IMR-90 (cell line): ENCODE results near the gene PRAMEF8. TPM values are rescaled to one million over a fixed set of nuclear protein-coding genes. Genes with fewer than 3 reads are reported as not detected.
"Not testable (repeated sequence)": the region's sequence is repeated elsewhere in the genome, so short reads cannot be mapped to it uniquely, and the experiment has no call there.

Experiments
- ATAC-seq: fragments of 200-7000 bp; cut with Tn5 transposase; 2 replicates; pipeline ENCODE4 v1.9.1; 2020; ENCODE audit warnings: low read depth, mild to moderate bottlenecking, moderate library complexity
- Bru-seq: library from RNA; stranded (reverse); fragments of 400-500 nt; gene quantifications from one replicate; lab custom pipeline; 2021; lab: Mats Ljungman, UMichigan
- BruChase-seq, 2 experiments: library from RNA; stranded (reverse); fragments of 400-500 nt; gene quantifications; one replicate each; lab custom pipeline; 2021; lab: Mats Ljungman, UMichigan
- BruUV-seq: library from RNA; stranded (reverse); fragments of 400-500 nt; replicated peaks from 2 replicates; lab custom pipeline; 2021; lab: Mats Ljungman, UMichigan
- CTCF ChIA-PET: fragments of 300-600 bp; formaldehyde crosslinking; extraction: SDS; loops from one replicate; lab custom pipeline; 2021; ENCODE audit warnings: antibody characterized with exemption; lab: Yijun Ruan, JAX
- POLR2A ChIA-PET: fragments of 300-600 bp; sonication (Branson Sonifier 250); formaldehyde crosslinking; loops from one replicate; lab custom pipeline; 2022; ENCODE audit warnings: antibody characterized with exemption; ENCODE audit not compliant: unreplicated experiment; lab: Charles Lee
- DNase-seq: peaks from one replicate; pipeline ENCODE4 v3.0.0; 2013
- H2AFZ ChIP-seq: replicated peaks from 2 replicates; pipeline ENCODE3; 2013; ENCODE audit warnings: low read length, mild to moderate bottlenecking; ENCODE audit not compliant: poor library complexity
- H2AK5ac ChIP-seq: 2 replicates; pipeline ENCODE4 v1.6.1; 2013; ENCODE audit warnings: low read depth, low read length, inconsistent platforms
- H2AK9ac ChIP-seq: replicated peaks from 2 replicates; pipeline ENCODE3; 2013; ENCODE audit warnings: mild to moderate bottlenecking, low read depth, low read length, moderate library complexity; ENCODE audit not compliant: poor library complexity
- H2BK120ac ChIP-seq: 2 replicates; pipeline ENCODE4 v1.6.1; 2013; ENCODE audit warnings: low read depth, low read length, inconsistent platforms
- H2BK15ac ChIP-seq: 3 replicates; pipeline ENCODE4 v1.6.1; 2013; ENCODE audit warnings: low read depth, low read length, inconsistent platforms
- H2BK20ac ChIP-seq: 2 replicates; pipeline ENCODE4 v1.6.1; 2013; ENCODE audit warnings: low read depth, mild to moderate bottlenecking, inconsistent platforms, low read length, moderate library complexity
- H2BK5ac ChIP-seq: 2 replicates; pipeline ENCODE4 v1.6.1; 2013; ENCODE audit warnings: mild to moderate bottlenecking, low read depth, low read length, inconsistent platforms; ENCODE audit not compliant: poor library complexity, severe bottlenecking
- H3K14ac ChIP-seq: replicated peaks from 2 replicates; pipeline ENCODE4 v1.6.1; 2013; ENCODE audit warnings: low read depth, low read length, inconsistent platforms
- H3K18ac ChIP-seq: 2 replicates; pipeline ENCODE4 v1.6.1; 2013; ENCODE audit warnings: low read depth, low read length, control low read depth
- H3K23ac ChIP-seq: 2 replicates; pipeline ENCODE4 v1.6.1; 2013; ENCODE audit warnings: low read depth, low read length, inconsistent platforms
- H3K27ac ChIP-seq: 2 replicates; pipeline ENCODE4 v1.5.1; 2013; ENCODE audit warnings: mild to moderate bottlenecking, control low read depth, low read length; ENCODE audit not compliant: insufficient read depth
- H3K27me3 ChIP-seq: 2 replicates; pipeline ENCODE4 v1.6.1; 2013; ENCODE audit warnings: low read length; ENCODE audit not compliant: control insufficient read depth, insufficient read depth
- H3K36me3 ChIP-seq: 2 replicates; pipeline ENCODE4 v1.6.1; 2013; ENCODE audit warnings: low read length, mixed read lengths; ENCODE audit not compliant: control insufficient read depth, insufficient read depth
- H3K4ac ChIP-seq: 2 replicates; pipeline ENCODE4 v1.6.1; 2013; ENCODE audit warnings: low read depth, low read length, inconsistent platforms
- H3K4me1 ChIP-seq: 2 replicates; pipeline ENCODE4 v1.6.1; 2013; ENCODE audit warnings: low read length, mixed read lengths; ENCODE audit not compliant: control insufficient read depth, insufficient read depth
- H3K4me2 ChIP-seq: 2 replicates; pipeline ENCODE4 v1.6.1; 2013; ENCODE audit warnings: low read depth, mild to moderate bottlenecking, control low read depth, low read length, moderate library complexity
- H3K4me3 ChIP-seq: 2 replicates; pipeline ENCODE4 v1.5.1; 2013; ENCODE audit warnings: low read depth, mild to moderate bottlenecking, control low read depth, low read length, moderate library complexity; ENCODE audit not compliant: insufficient read depth
- H3K56ac ChIP-seq: 2 replicates; pipeline ENCODE4 v1.6.1; 2013; ENCODE audit warnings: low read length, inconsistent platforms; ENCODE audit not compliant: insufficient read depth; ENCODE audit errors: extremely low read depth
- H3K79me1 ChIP-seq, 2 experiments: 2 replicates each; pipeline ENCODE4 v1.6.1; 2013; ENCODE audit warnings: low read length in 2 of 2, inconsistent platforms in 1 of 2, low read depth in 1 of 2
- H3K9ac ChIP-seq: 2 replicates; pipeline ENCODE4 v1.6.1; 2013; ENCODE audit warnings: low read depth, low read length, control low read depth
- H3K9me1 ChIP-seq: 2 replicates; pipeline ENCODE4 v1.6.1; 2013; ENCODE audit warnings: low read length, inconsistent platforms; ENCODE audit not compliant: insufficient read depth
- H3K9me3 ChIP-seq: 2 replicates; pipeline ENCODE4 v1.6.1; 2013; ENCODE audit warnings: low read length; ENCODE audit not compliant: control insufficient read depth, insufficient read depth
- H4K20me1 ChIP-seq: 2 replicates; pipeline ENCODE4 v1.6.1; 2013; ENCODE audit warnings: low read length, inconsistent platforms; ENCODE audit not compliant: insufficient read depth
- H4K5ac ChIP-seq: 2 replicates; pipeline ENCODE4 v1.6.1; 2013; ENCODE audit warnings: mild to moderate bottlenecking, low read depth, low read length, control low read depth
- H4K8ac ChIP-seq, 2 experiments: 2 replicates each; pipeline ENCODE4 v1.6.1; 2013; ENCODE audit warnings: low read depth in 2 of 2, low read length in 2 of 2, control low read depth in 1 of 2, inconsistent platforms in 1 of 2
- H4K91ac ChIP-seq: 2 replicates; pipeline ENCODE4 v1.6.1; 2013; ENCODE audit warnings: low read depth, low read length, inconsistent platforms; ENCODE audit not compliant: insufficient read depth
- WGBS, 2 experiments: methylation state at CpG; one replicate each; pipeline versions ENCODE4 v1.1.5 to v1.1.7; 2013; ENCODE audit warnings: missing lambda C conversion rate in 2 of 2; ENCODE audit not compliant: insufficient read length in 1 of 2; ENCODE audit errors: extremely low coverage in 2 of 2; 5-methylcytosine and 5-hydroxymethylcytosine counted together
- dilution Hi-C: fragments of 300-500 bp; cut with HindIII; formaldehyde crosslinking; loops from one replicate; pipeline ENCODE4 v1.14.3; 2018; ENCODE audit warnings: low sequenced_read_pairs; ENCODE audit not compliant: unreplicated experiment
- in situ Hi-C: fragments of 300-500 bp; cut with MboI; formaldehyde crosslinking; loops from 3 replicates; pipeline ENCODE4 v1.14.3; 2019; ENCODE audit warnings: low sequenced_read_pairs, inconsistent platforms, mixed read lengths
- intact Hi-C: fragments of 100-400 bp; cut with micrococcal nuclease; formaldehyde crosslinking; loops from 2 replicates; pipeline ENCODE4 v1.10.0; 2022
- long read RNA-seq: library from polyadenylated mRNA; unstranded; transcript quantifications from one replicate; pipeline ENCODE4 v2.0.0, GENCODE V29; 2021; ENCODE audit not compliant: unreplicated experiment
- polyA plus RNA-seq, 3 experiments: library from polyadenylated mRNA; depleted of rRNA; stranded (reverse); fragments of >200 nt; gene quantifications; 2 replicates each; pipeline ENCODE4 v1.2.3, GENCODE V29; 2012; ENCODE audit warnings: low replicate concordance in 1 of 3
- total RNA-seq: library from RNA; depleted of rRNA; stranded (reverse); fragments of >200 nt; gene quantifications from 2 replicates; pipeline ENCODE4 v1.2.3, GENCODE V29; 2012; rRNA removed

Gene PRAMEF8
- not detected in 2 replicates for total RNA-seq
- polyA plus RNA-seq (2012; rRNA removed) = not detected in 2 replicates
- not detected in 2 replicates for polyA plus RNA-seq (2012; cell fraction: cytosol; rRNA removed)
- not detected in 2 replicates for polyA plus RNA-seq (2012; cell fraction: nucleus; rRNA removed; ENCODE audit: low replicate concordance)
- not detected for Bru-seq, nascent RNA
- BruChase-seq, experiment 1, labeled RNA remaining after a 6-hour chase = not detected
- BruChase-seq, experiment 2, labeled RNA remaining after a 2-hour chase = not detected
- long read RNA-seq = 0 reads

DNA sequence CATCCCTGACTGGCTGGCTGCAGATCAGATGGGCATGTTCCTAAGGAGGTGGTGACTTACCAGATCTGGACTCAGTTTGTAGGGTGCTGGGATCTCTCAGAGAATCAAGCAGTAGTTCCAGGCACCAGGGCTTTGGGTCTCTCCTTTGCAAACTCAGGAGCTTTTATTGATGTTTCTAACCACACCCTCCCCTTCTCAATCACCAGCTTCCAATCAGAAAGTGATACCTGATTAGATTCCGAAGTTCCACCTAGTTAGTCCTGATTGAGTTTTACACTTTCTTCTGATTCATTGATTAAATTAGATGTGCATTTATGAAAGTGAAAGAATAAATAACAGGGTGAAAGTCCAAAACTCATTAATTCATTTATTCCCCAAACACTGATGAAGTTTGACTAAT lies at the start of gene PRAMEF8:
Gene PRAMEF8 (minus strand): TSS at position 101 of the 400 bp plus-strand sequence. CDS start 1,046 bp downstream, outside the sequence.
- H3K9me1 ChIP-seq, H2AK5ac ChIP-seq, H3K9me3 ChIP-seq, H3K4me3 ChIP-seq, DNase-seq, H3K79me1 ChIP-seq, H3K14ac ChIP-seq, in situ Hi-C loops, dilution Hi-C loops, H3K4ac ChIP-seq, H3K4me1 ChIP-seq, H3K9ac ChIP-seq, H2AK9ac ChIP-seq, H3K27ac ChIP-seq, H3K27me3 ChIP-seq, CTCF ChIA-PET, H4K5ac ChIP-seq, H3K56ac ChIP-seq, H2AFZ ChIP-seq, H4K20me1 ChIP-seq, intact Hi-C loops, ATAC-seq, BruUV-seq, H4K91ac ChIP-seq, POLR2A ChIA-PET, H3K4me2 ChIP-seq, H3K36me3 ChIP-seq, H2BK120ac ChIP-seq, H2BK5ac ChIP-seq, H4K8ac ChIP-seq, H3K23ac ChIP-seq, H2BK20ac ChIP-seq, H3K18ac ChIP-seq, H2BK15ac ChIP-seq: not testable (repeated sequence)
- WGBS, 2 experiments = no CpG with 5 or more reads among the region's 1 CpG

DNA sequence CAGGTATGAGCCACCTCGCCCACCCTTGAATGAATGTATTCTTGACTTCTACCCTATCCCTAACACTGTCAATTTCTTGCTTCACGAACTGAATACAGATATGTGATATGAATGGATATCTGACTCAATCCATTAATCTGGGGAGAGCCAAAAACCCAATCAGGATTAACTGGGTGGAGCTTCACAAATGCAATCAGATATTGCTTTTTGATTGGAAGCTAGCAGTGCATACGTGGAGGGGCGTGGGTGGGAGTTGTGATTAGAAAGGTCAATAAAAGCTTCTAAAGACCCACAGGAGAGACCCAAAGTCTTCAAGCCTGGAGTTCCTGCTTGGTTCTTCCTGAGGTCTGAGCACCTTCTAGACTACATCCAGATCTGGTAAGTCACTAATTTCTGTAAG lies 30.3 kb upstream of the PRAMEF8 start, which contains the start of gene PRAMEF15:
Gene PRAMEF15 (plus strand): TSS at position 301 of the 400 bp plus-strand sequence. CDS start 2,827 bp downstream, outside the sequence.
- H3K9me1 ChIP-seq, BruUV-seq, H3K4me2 ChIP-seq, intact Hi-C loops, H4K8ac ChIP-seq, H2BK5ac ChIP-seq, in situ Hi-C loops, H2BK20ac ChIP-seq, H3K27me3 ChIP-seq, H2AFZ ChIP-seq, H3K4me3 ChIP-seq, H4K5ac ChIP-seq, H3K27ac ChIP-seq, H3K79me1 ChIP-seq, H3K9me3 ChIP-seq, H4K91ac ChIP-seq, H2AK5ac ChIP-seq, H3K23ac ChIP-seq, H4K20me1 ChIP-seq, H3K9ac ChIP-seq, dilution Hi-C loops, H3K4me1 ChIP-seq, H3K56ac ChIP-seq, H3K14ac ChIP-seq, CTCF ChIA-PET, H2BK120ac ChIP-seq, H3K4ac ChIP-seq, H3K18ac ChIP-seq, H2BK15ac ChIP-seq, H3K36me3 ChIP-seq, H2AK9ac ChIP-seq, DNase-seq, POLR2A ChIA-PET, ATAC-seq: not testable (repeated sequence)
- no CpG with 5 or more reads among the region's 4 CpGs for WGBS, 2 experiments
